SK-N-SH treated with all-trans-retinoic acid at 6 μM for 48 hours (cell line): ENCODE measurements around the gene GTF2F2.

Experiments used
- ATAC-seq: fragments of 200-7000 bp; cut with Tn5 transposase; 3 replicates; pipeline ENCODE4 v1.9.1; 2020; ENCODE audit warnings: mild to moderate bottlenecking, moderate library complexity
- ARNTL ChIP-seq: fragments of 450-650 bp; formaldehyde crosslinking; IDR thresholded peaks from 2 replicates; pipeline ENCODE4 v1.5.0; 2020; ENCODE audit warnings: low read depth, mild to moderate bottlenecking, moderate library complexity, borderline replicate concordance
- BACH2 ChIP-seq: fragments of 250-450 bp; sonication (Bioruptor Pico); IDR thresholded peaks from 2 replicates; pipeline ENCODE4 v1.9.0; 2021; ENCODE audit warnings: mild to moderate bottlenecking, borderline replicate concordance
- CSDC2 ChIP-seq: fragments of 250-450 bp; sonication (Bioruptor Pico); IDR thresholded peaks from 2 replicates; pipeline ENCODE4 v1.5.0; 2020; ENCODE audit warnings: mild to moderate bottlenecking, moderate library complexity
- ESRRG ChIP-seq: fragments of 250-450 bp; sonication (Bioruptor Pico); IDR thresholded peaks from 2 replicates; pipeline ENCODE4 v1.6.1; 2021; ENCODE audit warnings: mild to moderate bottlenecking
- GLIS3 ChIP-seq: fragments of 250-450 bp; sonication (Bioruptor Pico); IDR thresholded peaks from 2 replicates; pipeline ENCODE4 v1.5.0; 2020; ENCODE audit warnings: mild to moderate bottlenecking, moderate library complexity
- PPARA ChIP-seq: fragments of 250-450 bp; sonication (Bioruptor Pico); IDR thresholded peaks from 2 replicates; pipeline ENCODE4 v1.5.0; 2020; ENCODE audit warnings: mild to moderate bottlenecking, borderline replicate concordance
- SNAI2 ChIP-seq: fragments of 250-450 bp; sonication (Bioruptor Pico); IDR thresholded peaks from 2 replicates; pipeline ENCODE4 v1.5.0; 2020; ENCODE audit warnings: mild to moderate bottlenecking, moderate library complexity
- TCF4 ChIP-seq: fragments of 250-450 bp; sonication (Bioruptor Pico); IDR thresholded peaks from 2 replicates; pipeline ENCODE4 v1.8.0; 2021; ENCODE audit warnings: mild to moderate bottlenecking, moderate library complexity, borderline replicate concordance
- TOX ChIP-seq: fragments of 250-450 bp; sonication (Bioruptor Pico); IDR thresholded peaks from 2 replicates; pipeline ENCODE4 v1.8.0; 2021; ENCODE audit warnings: mild to moderate bottlenecking, moderate library complexity, borderline replicate concordance
- ZC3H10 ChIP-seq: fragments of 250-450 bp; sonication (Bioruptor Pico); IDR thresholded peaks from 2 replicates; pipeline ENCODE4 v1.5.1; 2021; ENCODE audit warnings: mild to moderate bottlenecking, moderate library complexity
- ZFP30 ChIP-seq: fragments of 450-650 bp; formaldehyde crosslinking; IDR thresholded peaks from 2 replicates; pipeline ENCODE4 v1.5.0; 2022; ENCODE audit warnings: mild to moderate bottlenecking, moderate library complexity
- ZNF8 ChIP-seq: fragments of 450-650 bp; formaldehyde crosslinking; IDR thresholded peaks from 2 replicates; pipeline ENCODE4 v1.5.0; 2020; ENCODE audit warnings: mild to moderate bottlenecking, moderate library complexity
- TF ChIP-seq, protein P1 (sequence below): fragments of 250-450 bp; sonication (Bioruptor Pico); IDR thresholded peaks from 2 replicates; pipeline ENCODE4 v1.5.1; 2020; ENCODE audit warnings: low read depth, mild to moderate bottlenecking, moderate library complexity
- TF ChIP-seq, protein P2 (sequence below): fragments of 250-450 bp; sonication (Bioruptor Pico); IDR thresholded peaks from 2 replicates; pipeline ENCODE4 v1.8.0; 2020; ENCODE audit warnings: mild to moderate bottlenecking, moderate library complexity, borderline replicate concordance
- TF ChIP-seq, protein P3 (sequence below): fragments of 250-450 bp; sonication (Bioruptor Pico); IDR thresholded peaks from 2 replicates; pipeline ENCODE4 v1.8.0; 2021; ENCODE audit warnings: low read depth, mild to moderate bottlenecking, moderate library complexity, borderline replicate concordance
- TF ChIP-seq, protein P4 (sequence below): fragments of 250-450 bp; sonication (Bioruptor Pico); IDR thresholded peaks from 2 replicates; pipeline ENCODE4 v1.5.0; 2020; ENCODE audit warnings: mild to moderate bottlenecking, moderate library complexity
- TF ChIP-seq, protein P5 (sequence below): fragments of 250-450 bp; sonication (Bioruptor Pico); IDR thresholded peaks from 2 replicates; pipeline ENCODE4 v1.5.1; 2021; ENCODE audit warnings: mild to moderate bottlenecking, moderate library complexity

Gene GTF2F2

DNA sequence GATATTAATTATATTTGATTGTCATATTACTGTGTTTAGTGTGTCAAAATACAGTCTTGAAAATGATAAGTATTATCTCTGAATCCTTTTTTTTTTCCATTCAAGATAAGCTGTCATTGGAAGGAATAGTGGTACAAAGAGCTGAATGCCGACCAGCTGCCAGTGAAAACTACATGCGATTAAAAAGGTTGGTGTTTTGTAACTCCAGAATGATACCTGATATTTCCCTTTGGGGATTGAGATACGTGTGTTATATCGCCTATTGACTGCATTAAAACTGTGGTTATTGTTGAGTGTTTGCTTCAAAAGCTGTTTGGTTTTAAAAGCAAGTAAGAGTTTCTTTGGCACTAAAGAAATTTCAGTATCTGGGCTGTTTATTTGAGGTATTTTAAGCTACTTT is 87.0 kb downstream of the GTF2F2 start:
- peak; percentile 14; the same call in 2 of the 3 replicates for ATAC-seq
- TF ChIP-seq, protein P1, sequence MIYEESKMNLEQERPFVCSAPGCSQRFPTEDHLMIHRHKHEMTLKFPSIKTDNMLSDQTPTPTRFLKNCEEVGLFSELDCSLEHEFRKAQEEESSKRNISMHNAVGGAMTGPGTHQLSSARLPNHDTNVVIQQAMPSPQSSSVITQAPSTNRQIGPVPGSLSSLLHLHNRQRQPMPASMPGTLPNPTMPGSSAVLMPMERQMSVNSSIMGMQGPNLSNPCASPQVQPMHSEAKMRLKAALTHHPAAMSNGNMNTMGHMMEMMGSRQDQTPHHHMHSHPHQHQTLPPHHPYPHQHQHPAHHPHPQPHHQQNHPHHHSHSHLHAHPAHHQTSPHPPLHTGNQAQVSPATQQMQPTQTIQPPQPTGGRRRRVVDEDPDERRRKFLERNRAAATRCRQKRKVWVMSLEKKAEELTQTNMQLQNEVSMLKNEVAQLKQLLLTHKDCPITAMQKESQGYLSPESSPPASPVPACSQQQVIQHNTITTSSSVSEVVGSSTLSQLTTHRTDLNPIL (CRISPR knock-in tag) = no peak
- no peak for TF ChIP-seq ZNF8 (CRISPR knock-in tag)
- TF ChIP-seq, protein P2, sequence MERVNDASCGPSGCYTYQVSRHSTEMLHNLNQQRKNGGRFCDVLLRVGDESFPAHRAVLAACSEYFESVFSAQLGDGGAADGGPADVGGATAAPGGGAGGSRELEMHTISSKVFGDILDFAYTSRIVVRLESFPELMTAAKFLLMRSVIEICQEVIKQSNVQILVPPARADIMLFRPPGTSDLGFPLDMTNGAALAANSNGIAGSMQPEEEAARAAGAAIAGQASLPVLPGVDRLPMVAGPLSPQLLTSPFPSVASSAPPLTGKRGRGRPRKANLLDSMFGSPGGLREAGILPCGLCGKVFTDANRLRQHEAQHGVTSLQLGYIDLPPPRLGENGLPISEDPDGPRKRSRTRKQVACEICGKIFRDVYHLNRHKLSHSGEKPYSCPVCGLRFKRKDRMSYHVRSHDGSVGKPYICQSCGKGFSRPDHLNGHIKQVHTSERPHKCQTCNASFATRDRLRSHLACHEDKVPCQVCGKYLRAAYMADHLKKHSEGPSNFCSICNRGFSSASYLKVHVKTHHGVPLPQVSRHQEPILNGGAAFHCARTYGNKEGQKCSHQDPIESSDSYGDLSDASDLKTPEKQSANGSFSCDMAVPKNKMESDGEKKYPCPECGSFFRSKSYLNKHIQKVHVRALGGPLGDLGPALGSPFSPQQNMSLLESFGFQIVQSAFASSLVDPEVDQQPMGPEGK (CRISPR knock-in tag) = no peak
- TF ChIP-seq, protein P3, sequence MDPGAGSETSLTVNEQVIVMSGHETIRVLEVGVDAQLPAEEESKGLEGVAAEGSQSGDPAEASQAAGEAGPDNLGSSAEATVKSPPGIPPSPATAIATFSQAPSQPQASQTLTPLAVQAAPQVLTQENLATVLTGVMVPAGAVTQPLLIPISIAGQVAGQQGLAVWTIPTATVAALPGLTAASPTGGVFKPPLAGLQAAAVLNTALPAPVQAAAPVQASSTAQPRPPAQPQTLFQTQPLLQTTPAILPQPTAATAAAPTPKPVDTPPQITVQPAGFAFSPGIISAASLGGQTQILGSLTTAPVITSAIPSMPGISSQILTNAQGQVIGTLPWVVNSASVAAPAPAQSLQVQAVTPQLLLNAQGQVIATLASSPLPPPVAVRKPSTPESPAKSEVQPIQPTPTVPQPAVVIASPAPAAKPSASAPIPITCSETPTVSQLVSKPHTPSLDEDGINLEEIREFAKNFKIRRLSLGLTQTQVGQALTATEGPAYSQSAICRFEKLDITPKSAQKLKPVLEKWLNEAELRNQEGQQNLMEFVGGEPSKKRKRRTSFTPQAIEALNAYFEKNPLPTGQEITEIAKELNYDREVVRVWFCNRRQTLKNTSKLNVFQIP (CRISPR knock-in tag) = no peak
- TF ChIP-seq, protein P4, sequence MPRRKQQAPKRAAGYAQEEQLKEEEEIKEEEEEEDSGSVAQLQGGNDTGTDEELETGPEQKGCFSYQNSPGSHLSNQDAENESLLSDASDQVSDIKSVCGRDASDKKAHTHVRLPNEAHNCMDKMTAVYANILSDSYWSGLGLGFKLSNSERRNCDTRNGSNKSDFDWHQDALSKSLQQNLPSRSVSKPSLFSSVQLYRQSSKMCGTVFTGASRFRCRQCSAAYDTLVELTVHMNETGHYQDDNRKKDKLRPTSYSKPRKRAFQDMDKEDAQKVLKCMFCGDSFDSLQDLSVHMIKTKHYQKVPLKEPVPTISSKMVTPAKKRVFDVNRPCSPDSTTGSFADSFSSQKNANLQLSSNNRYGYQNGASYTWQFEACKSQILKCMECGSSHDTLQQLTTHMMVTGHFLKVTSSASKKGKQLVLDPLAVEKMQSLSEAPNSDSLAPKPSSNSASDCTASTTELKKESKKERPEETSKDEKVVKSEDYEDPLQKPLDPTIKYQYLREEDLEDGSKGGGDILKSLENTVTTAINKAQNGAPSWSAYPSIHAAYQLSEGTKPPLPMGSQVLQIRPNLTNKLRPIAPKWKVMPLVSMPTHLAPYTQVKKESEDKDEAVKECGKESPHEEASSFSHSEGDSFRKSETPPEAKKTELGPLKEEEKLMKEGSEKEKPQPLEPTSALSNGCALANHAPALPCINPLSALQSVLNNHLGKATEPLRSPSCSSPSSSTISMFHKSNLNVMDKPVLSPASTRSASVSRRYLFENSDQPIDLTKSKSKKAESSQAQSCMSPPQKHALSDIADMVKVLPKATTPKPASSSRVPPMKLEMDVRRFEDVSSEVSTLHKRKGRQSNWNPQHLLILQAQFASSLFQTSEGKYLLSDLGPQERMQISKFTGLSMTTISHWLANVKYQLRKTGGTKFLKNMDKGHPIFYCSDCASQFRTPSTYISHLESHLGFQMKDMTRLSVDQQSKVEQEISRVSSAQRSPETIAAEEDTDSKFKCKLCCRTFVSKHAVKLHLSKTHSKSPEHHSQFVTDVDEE = no peak
- no peak for TF ChIP-seq CSDC2 (CRISPR knock-in tag)
- TF ChIP-seq ESRRG = no peak
- TF ChIP-seq TOX = no peak
- TF ChIP-seq ZFP30 (CRISPR knock-in tag) = no peak
- TF ChIP-seq PPARA (CRISPR knock-in tag) = no peak
- TF ChIP-seq BACH2 = no peak
- no peak for TF ChIP-seq GLIS3
- TF ChIP-seq ZC3H10 (CRISPR knock-in tag) = no peak

DNA sequence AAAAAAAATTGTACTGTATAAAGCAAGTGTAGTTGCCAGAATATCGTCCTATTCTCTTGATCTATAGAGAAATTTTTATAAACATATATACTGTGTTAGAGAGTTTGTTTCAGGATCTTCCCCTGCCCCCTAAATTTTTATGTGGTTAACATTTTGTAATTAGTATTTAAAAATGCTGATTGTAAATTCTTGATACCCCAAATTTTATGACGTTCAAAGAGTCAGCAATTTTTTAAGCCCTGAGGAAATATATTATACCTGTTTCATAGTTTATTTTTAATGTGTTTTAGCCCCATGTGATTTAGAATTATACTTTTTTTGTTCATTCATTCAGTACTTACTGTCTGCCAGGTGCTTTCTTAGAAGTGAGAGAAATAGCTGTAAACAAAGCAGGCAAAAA is 87.8 kb downstream of the GTF2F2 start:
- no peak for ATAC-seq

DNA sequence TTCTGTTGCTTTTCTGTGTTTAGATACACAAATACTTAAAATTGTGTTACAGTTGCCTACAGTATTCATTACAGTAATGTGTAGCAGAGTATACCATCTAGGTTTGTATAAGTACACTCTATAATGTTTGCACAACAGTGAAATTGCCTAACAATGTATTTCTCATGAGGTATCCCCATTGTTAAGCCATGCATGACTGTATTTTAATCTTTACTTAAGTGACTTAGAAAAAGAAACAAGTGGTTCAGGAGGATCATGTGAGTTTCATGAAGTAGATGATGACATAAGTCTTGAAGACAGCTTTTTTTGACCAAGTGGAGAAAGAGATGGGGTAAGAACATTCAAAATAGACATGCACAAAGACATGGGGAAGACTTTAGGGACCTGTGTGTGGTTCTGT is 88.9 kb downstream of the GTF2F2 start:
- TF ChIP-seq, protein P3 (CRISPR knock-in tag) = no peak
- TF ChIP-seq ESRRG (no peak), TCF4 (CRISPR knock-in tag) (no peak), TOX (no peak)
- TF ChIP-seq, protein P5, sequence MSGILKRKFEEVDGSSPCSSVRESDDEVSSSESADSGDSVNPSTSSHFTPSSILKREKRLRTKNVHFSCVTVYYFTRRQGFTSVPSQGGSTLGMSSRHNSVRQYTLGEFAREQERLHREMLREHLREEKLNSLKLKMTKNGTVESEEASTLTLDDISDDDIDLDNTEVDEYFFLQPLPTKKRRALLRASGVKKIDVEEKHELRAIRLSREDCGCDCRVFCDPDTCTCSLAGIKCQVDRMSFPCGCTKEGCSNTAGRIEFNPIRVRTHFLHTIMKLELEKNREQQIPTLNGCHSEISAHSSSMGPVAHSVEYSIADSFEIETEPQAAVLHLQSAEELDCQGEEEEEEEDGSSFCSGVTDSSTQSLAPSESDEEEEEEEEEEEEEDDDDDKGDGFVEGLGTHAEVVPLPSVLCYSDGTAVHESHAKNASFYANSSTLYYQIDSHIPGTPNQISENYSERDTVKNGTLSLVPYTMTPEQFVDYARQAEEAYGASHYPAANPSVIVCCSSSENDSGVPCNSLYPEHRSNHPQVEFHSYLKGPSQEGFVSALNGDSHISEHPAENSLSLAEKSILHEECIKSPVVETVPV (CRISPR knock-in tag) = no peak
- TF ChIP-seq, all 23 proteins: peak for 0
- no peak for ATAC-seq

More for the DNA sequence above, 87.8 kb downstream of the GTF2F2 start:
- TF ChIP-seq TCF4 (CRISPR knock-in tag) (no peak), SNAI2 (CRISPR knock-in tag) (no peak), ARNTL (CRISPR knock-in tag) (no peak)
